Neural cell (in vitro differentiated cells): Measurements from ENCODE around the gene THAP7. TPM values are rescaled to one million over a fixed set of nuclear protein-coding genes. Genes with fewer than 3 reads are reported as not detected.

Source experiments
- H2AFZ ChIP-seq: fragments of 200-600, 300-800 bp; sonication (generic), shearing (Covaris generic); 2 replicates; pipeline ENCODE4 v1.6.0; 2014; ENCODE audit warnings: low read depth, mild to moderate bottlenecking, antibody characterized with exemption, low read length, moderate library complexity
- H3F3A ChIP-seq: fragments of 200-600 bp; shearing (Covaris generic); 2 replicates; pipeline ENCODE4 v1.6.1; 2016; ENCODE audit warnings: mild to moderate bottlenecking, moderate library complexity, mixed read lengths, antibody characterized with exemption, low read length; ENCODE audit not compliant: insufficient read depth, poor library complexity, severe bottlenecking
- H3K27ac ChIP-seq: fragments of 200-600, 300-800 bp; sonication (generic), shearing (Covaris generic); 2 replicates; pipeline ENCODE4 v1.5.1; 2014; ENCODE audit warnings: mild to moderate bottlenecking, low read length, moderate library complexity
- H3K27me3 ChIP-seq: fragments of 300-800, 200-600 bp; sonication (generic), shearing (Covaris generic); 2 replicates; pipeline ENCODE4 v1.6.0; 2014; ENCODE audit warnings: mild to moderate bottlenecking, low read depth, low read length, moderate library complexity; ENCODE audit not compliant: insufficient read depth
- H3K36me3 ChIP-seq: fragments of 300-800, 200-600 bp; sonication (generic), shearing (Covaris generic); 2 replicates; pipeline ENCODE4 v1.5.1; 2014; ENCODE audit warnings: mild to moderate bottlenecking, antibody characterized with exemption, low read length, moderate library complexity; ENCODE audit not compliant: insufficient read depth
- H3K4me2 ChIP-seq: fragments of 300-800, 200-600 bp; sonication (generic), shearing (Covaris generic); 2 replicates; pipeline ENCODE4 v1.6.0; 2014; ENCODE audit warnings: mild to moderate bottlenecking, low read length
- H3K4me3 ChIP-seq: fragments of 300-800, 200-600 bp; sonication (generic), shearing (Covaris generic); 2 replicates; pipeline ENCODE4 v1.5.1; 2014; ENCODE audit warnings: mild to moderate bottlenecking, low read length, moderate library complexity
- H3K79me2 ChIP-seq: fragments of 200-600 bp; shearing (Covaris generic); replicated peaks from 2 replicates; pipeline ENCODE4 v1.6.0; 2014; ENCODE audit warnings: mild to moderate bottlenecking, low read length, moderate library complexity; ENCODE audit not compliant: insufficient read depth
- H3K9ac ChIP-seq: fragments of 300-800, 200-600 bp; sonication (generic), shearing (Covaris generic); 2 replicates; pipeline ENCODE4 v1.6.1; 2016; ENCODE audit warnings: mild to moderate bottlenecking, low read length, mixed read lengths
- H3K9me2 ChIP-seq: fragments of 200-600 bp; shearing (Covaris generic); 2 replicates; pipeline ENCODE4 v1.6.1; 2016; ENCODE audit warnings: mild to moderate bottlenecking, low read length, mixed read lengths; ENCODE audit not compliant: insufficient read depth
- H3K9me3 ChIP-seq: fragments of 200-600, 300-800 bp; sonication (generic), shearing (Covaris generic); 2 replicates; pipeline ENCODE4 v1.6.1; 2016; ENCODE audit warnings: mild to moderate bottlenecking, mixed run types, low read length, moderate library complexity, mixed read lengths
- H4K20me1 ChIP-seq: fragments of 200-600 bp; shearing (Covaris generic); 2 replicates; pipeline ENCODE4 v1.6.1; 2016; ENCODE audit warnings: mild to moderate bottlenecking, mixed run types; ENCODE audit not compliant: insufficient read depth
- CTCF ChIP-seq: fragments of 450-650 bp; IDR thresholded peaks from 2 replicates; pipeline ENCODE4 v1.5.1; 2014; ENCODE audit warnings: antibody characterized with exemption, mild to moderate bottlenecking, moderate library complexity; ENCODE audit not compliant: poor library complexity, severe bottlenecking
- EP300 ChIP-seq: fragments of 450-650 bp; conservative IDR thresholded peaks from 2 replicates; pipeline ENCODE4 v1.6.1; 2014; ENCODE audit warnings: antibody characterized with exemption, mild to moderate bottlenecking, moderate library complexity; ENCODE audit not compliant: poor library complexity, severe bottlenecking
- EZH2 ChIP-seq: fragments of 200-600, 300-800 bp; shearing (Covaris generic), sonication (generic); IDR thresholded peaks from 2 replicates; pipeline ENCODE4 v1.6.1; 2014; ENCODE audit warnings: antibody characterized with exemption, low read length, borderline replicate concordance, mild to moderate bottlenecking; ENCODE audit not compliant: insufficient read depth, poor library complexity, severe bottlenecking
- MXI1 ChIP-seq: fragments of 450-650 bp; conservative IDR thresholded peaks from 2 replicates; pipeline ENCODE4 v1.6.1; 2014; ENCODE audit warnings: antibody characterized with exemption, mild to moderate bottlenecking; ENCODE audit not compliant: poor library complexity, severe bottlenecking
- POLR2AphosphoS5 ChIP-seq: IDR thresholded peaks from 2 replicates; pipeline ENCODE4 v1.6.1; 2012
- RAD21 ChIP-seq: fragments of 450-650 bp; conservative IDR thresholded peaks from 2 replicates; pipeline ENCODE4 v1.6.1; 2014; ENCODE audit warnings: antibody characterized with exemption, mild to moderate bottlenecking, moderate library complexity
- REST ChIP-seq: IDR thresholded peaks from 2 replicates; pipeline ENCODE4 v1.6.1; 2012; ENCODE audit warnings: borderline replicate concordance
- SMC3 ChIP-seq: fragments of 450-650 bp; conservative IDR thresholded peaks from 2 replicates; pipeline ENCODE4 v1.6.1; 2014; ENCODE audit warnings: antibody characterized with exemption, mild to moderate bottlenecking, moderate library complexity; ENCODE audit not compliant: poor library complexity
- TAF1 ChIP-seq: IDR thresholded peaks from 2 replicates; pipeline ENCODE4 v1.6.1; 2012; ENCODE audit warnings: low read depth
- polyA plus RNA-seq: library from polyadenylated mRNA; depleted of rRNA; stranded (reverse); fragments of >200 nt; gene quantifications from 2 replicates; pipeline ENCODE4 v1.2.3, GENCODE V29; 2014

Gene THAP7
- polyA plus RNA-seq, 1 donor from 2014 or later, result 28.7 TPM

GRCh38 chr22:20981787-20982562 is 19.9 kb downstream of the THAP7 start, which contains the start of gene LZTR1:
Gene LZTR1, plus strand, starts transcription at chr22:20982297. Its CDS starts 75 bp downstream, at chr22:20982372.
- Histone ChIP-seq H3F3A (no peaks in the 10 kb centered on the region), H3K9me3 (no peaks in the 10 kb centered on the region), H3K9ac (peak within 1 kb of the TSS; percentile 83), H3K27ac (peak within 1 kb of the TSS; percentile 90), H3K79me2 (no peaks in the 10 kb centered on the region), H3K4me3 (peak within 1 kb of the TSS; percentile 98), H3K9me2 (no peaks in the 10 kb centered on the region), H3K36me3 (no peaks in the 10 kb centered on the region), H3K4me2 (peak within 1 kb of the TSS; percentile 98), H3K27me3 (no peaks in the 10 kb centered on the region), H2AFZ (peak within 1 kb of the TSS; percentile 81), H4K20me1 (no peaks in the 10 kb centered on the region)
- peak; percentile 36 for TF ChIP-seq REST
- peak; percentile 98 for TF ChIP-seq MXI1
- no peak for TF ChIP-seq TAF1
- TF ChIP-seq SMC3, result peak; percentile 82
- peak; percentile 59 for TF ChIP-seq EP300
- peak; percentile 74 for TF ChIP-seq RAD21
- TF ChIP-seq POLR2AphosphoS5, result peak; percentile 99
- no peak for TF ChIP-seq EZH2
- peak; percentile 84 for TF ChIP-seq CTCF

GRCh38 chr22:20980938-20981722 is 20.8 kb downstream of the THAP7 start:
- Histone ChIP-seq H3K79me2 (no peaks in the 10 kb centered on the region), H3K4me3 (peak overlapping the region; percentile 98), H3K9me3 (no peaks in the 10 kb centered on the region), H3K27me3 (no peaks in the 10 kb centered on the region), H3K9ac (peak overlapping the region; percentile 83), H2AFZ (peak overlapping the region; percentile 81), H3K36me3 (no peaks in the 10 kb centered on the region), H3K27ac (peak overlapping the region; percentile 90), H3K4me2 (peak overlapping the region; percentile 98), H3F3A (no peaks in the 10 kb centered on the region), H4K20me1 (no peaks in the 10 kb centered on the region), H3K9me2 (no peaks in the 10 kb centered on the region)
- no peak for TF ChIP-seq RAD21
- no peak for TF ChIP-seq TAF1
- TF ChIP-seq SMC3, result no peak
- TF ChIP-seq REST, result no peak
- no peak for TF ChIP-seq EP300
- no peak for TF ChIP-seq POLR2AphosphoS5
- no peak for TF ChIP-seq EZH2
- no peak for TF ChIP-seq CTCF
- no peak for TF ChIP-seq MXI1
